ENCODE data around the gene SLC8B1. TPM values are rescaled to one million over a fixed set of nuclear protein-coding genes. Genes with fewer than 3 reads are reported as not detected.

The SLC8B1 gene
- total and polyA plus RNA-seq, 9 of the 15 experiments (the other 6 are each of a cell fraction or from before 2014, with no cell fraction given), result 0.86 to 34.1 (median 18.5) TPM

DNA sequence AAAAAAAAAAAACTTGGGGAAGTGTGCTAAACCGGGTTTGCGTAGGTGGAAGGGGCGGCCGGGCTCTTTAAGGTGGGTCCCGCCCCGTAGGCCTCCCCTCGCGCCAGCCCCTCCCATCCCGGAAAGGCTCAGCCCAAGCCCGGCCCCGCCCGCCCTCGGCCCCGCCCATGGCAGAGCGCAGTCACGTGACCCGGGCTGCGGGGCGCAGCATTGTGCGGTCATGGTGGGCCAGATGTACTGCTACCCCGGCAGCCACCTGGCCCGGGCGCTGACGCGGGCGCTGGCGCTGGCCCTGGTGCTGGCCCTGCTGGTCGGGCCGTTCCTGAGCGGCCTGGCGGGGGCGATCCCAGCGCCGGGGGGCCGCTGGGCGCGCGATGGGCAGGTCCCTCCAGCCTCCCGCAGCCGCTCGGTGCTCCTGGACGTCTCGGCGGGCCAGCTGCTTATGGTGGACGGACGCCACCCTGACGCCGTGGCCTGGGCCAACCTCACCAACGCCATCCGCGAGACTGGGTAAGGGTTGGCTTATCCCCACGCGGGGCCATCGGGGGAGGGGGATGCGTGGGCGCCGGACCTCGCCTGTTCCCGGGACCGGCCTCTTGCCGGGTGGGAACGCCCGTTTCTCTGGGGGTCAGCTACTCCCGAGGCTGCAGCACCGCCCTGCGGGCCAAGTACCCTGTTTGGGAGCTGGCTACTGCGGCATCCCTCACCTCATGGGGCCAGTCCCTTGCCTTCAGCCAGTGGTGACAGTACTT, 23.6 kb upstream of the SLC8B1 start, which contains the start of gene PLBD2 (continued):
- TF ChIP-seq, protein P1, sequence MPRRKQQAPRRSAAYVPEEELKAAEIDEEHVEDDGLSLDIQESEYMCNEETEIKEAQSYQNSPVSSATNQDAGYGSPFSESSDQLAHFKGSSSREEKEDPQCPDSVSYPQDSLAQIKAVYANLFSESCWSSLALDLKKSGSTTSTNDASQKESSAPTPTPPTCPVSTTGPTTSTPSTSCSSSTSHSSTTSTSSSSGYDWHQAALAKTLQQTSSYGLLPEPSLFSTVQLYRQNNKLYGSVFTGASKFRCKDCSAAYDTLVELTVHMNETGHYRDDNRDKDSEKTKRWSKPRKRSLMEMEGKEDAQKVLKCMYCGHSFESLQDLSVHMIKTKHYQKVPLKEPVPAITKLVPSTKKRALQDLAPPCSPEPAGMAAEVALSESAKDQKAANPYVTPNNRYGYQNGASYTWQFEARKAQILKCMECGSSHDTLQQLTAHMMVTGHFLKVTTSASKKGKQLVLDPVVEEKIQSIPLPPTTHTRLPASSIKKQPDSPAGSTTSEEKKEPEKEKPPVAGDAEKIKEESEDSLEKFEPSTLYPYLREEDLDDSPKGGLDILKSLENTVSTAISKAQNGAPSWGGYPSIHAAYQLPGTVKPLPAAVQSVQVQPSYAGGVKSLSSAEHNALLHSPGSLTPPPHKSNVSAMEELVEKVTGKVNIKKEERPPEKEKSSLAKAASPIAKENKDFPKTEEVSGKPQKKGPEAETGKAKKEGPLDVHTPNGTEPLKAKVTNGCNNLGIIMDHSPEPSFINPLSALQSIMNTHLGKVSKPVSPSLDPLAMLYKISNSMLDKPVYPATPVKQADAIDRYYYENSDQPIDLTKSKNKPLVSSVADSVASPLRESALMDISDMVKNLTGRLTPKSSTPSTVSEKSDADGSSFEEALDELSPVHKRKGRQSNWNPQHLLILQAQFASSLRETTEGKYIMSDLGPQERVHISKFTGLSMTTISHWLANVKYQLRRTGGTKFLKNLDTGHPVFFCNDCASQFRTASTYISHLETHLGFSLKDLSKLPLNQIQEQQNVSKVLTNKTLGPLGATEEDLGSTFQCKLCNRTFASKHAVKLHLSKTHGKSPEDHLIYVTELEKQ (CRISPR knock-in tag; IDR thresholded peaks at IDR 0.05), result no peak
- no peak for TF ChIP-seq ZNF217 (CRISPR knock-in tag; IDR thresholded peaks at IDR 0.05)
- no peak for TF ChIP-seq MAFF (IDR thresholded peaks at IDR 0.05; ENCODE audit: low read length)
- no peak for TF ChIP-seq DLX4 (CRISPR knock-in tag; IDR thresholded peaks at IDR 0.05)
- no peak for TF ChIP-seq MTA2 (IDR thresholded peaks at IDR 0.05; ENCODE audit: low read depth)
- TF ChIP-seq ARID1B (IDR thresholded peaks at IDR 0.05), result no peak; the same call in 1 of the 2 replicates
- no peak for TF ChIP-seq ZNF780A (CRISPR knock-in tag; IDR thresholded peaks at IDR 0.05)
- TF ChIP-seq, protein P2, sequence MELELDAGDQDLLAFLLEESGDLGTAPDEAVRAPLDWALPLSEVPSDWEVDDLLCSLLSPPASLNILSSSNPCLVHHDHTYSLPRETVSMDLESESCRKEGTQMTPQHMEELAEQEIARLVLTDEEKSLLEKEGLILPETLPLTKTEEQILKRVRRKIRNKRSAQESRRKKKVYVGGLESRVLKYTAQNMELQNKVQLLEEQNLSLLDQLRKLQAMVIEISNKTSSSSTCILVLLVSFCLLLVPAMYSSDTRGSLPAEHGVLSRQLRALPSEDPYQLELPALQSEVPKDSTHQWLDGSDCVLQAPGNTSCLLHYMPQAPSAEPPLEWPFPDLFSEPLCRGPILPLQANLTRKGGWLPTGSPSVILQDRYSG (tag; conservative IDR thresholded peaks at IDR 0.05; ENCODE audit: low read depth), result no peak
- TF ChIP-seq PRPF4 (IDR thresholded peaks at IDR 0.05; ENCODE audit: insufficient read depth, low read depth, low read length, poor library complexity, severe bottlenecking), result no peak
- peak; percentile 98 for TF ChIP-seq EGR1 (conservative IDR thresholded peaks at IDR 0.05)
- TF ChIP-seq, protein P3, sequence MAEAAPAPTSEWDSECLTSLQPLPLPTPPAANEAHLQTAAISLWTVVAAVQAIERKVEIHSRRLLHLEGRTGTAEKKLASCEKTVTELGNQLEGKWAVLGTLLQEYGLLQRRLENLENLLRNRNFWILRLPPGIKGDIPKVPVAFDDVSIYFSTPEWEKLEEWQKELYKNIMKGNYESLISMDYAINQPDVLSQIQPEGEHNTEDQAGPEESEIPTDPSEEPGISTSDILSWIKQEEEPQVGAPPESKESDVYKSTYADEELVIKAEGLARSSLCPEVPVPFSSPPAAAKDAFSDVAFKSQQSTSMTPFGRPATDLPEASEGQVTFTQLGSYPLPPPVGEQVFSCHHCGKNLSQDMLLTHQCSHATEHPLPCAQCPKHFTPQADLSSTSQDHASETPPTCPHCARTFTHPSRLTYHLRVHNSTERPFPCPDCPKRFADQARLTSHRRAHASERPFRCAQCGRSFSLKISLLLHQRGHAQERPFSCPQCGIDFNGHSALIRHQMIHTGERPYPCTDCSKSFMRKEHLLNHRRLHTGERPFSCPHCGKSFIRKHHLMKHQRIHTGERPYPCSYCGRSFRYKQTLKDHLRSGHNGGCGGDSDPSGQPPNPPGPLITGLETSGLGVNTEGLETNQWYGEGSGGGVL (CRISPR knock-in tag; IDR thresholded peaks at IDR 0.05), result no peak
- no peak for TF ChIP-seq EHMT2 (IDR thresholded peaks at IDR 0.05)
- 0 out of 2 replicates have a peak, but pooled peaks have one; percentile 52 for TF ChIP-seq GTF2F1 (IDR thresholded peaks at IDR 0.05; ENCODE audit: low read depth, low read length)

All from K562 (cell line).